Activated T-helper 1 cell treated with anti-CD3 and anti-CD28 coated beads, Interleukin-12 subunit alpha, Interleukin-12 subunit beta, Interleukin-2, Interleukin-4 antibody, amounts not matched to agents 30 ng/mL and 10 ng/mL and 1 ng/mL, durations not matched to agents 14 hours and 24 hours and 36 hours (primary cell): Measurements from ENCODE around the gene UNC5B. TPM values are rescaled to one million over a fixed set of nuclear protein-coding genes. Genes with fewer than 3 reads are reported as not detected.
"Not testable (repeated sequence)": the region's sequence is repeated elsewhere in the genome, so short reads cannot be mapped to it uniquely, and the experiment has no call there.

Experiments used
- DNase-seq: peaks from one replicate; pipeline ENCODE4 v3.0.0; 2021; ENCODE audit warnings: low spot score
- H3K27ac Mint-ChIP-seq: one replicate; pipeline ENCODE4 v1.8.0; 2021; ENCODE audit warnings: mild to moderate bottlenecking, mixed read lengths
- H3K27me3 Mint-ChIP-seq: one replicate; pipeline ENCODE4 v1.8.0; 2022; ENCODE audit warnings: mild to moderate bottlenecking, moderate library complexity, mixed read lengths; ENCODE audit not compliant: insufficient read depth
- H3K36me3 Mint-ChIP-seq: one replicate; pipeline ENCODE4 v1.8.0; 2021; ENCODE audit warnings: low read depth, mixed read lengths
- H3K4me1 Mint-ChIP-seq: one replicate; pipeline ENCODE4 v1.8.0; 2021; ENCODE audit warnings: low read depth, mixed read lengths
- H3K4me3 Mint-ChIP-seq: one replicate; pipeline ENCODE4 v1.8.0; 2021; ENCODE audit warnings: mild to moderate bottlenecking, moderate library complexity, mixed read lengths
- H3K9me3 Mint-ChIP-seq: one replicate; pipeline ENCODE4 v1.8.0; 2021; ENCODE audit warnings: mixed read lengths
- intact Hi-C: fragments of 100-400 bp; cut with micrococcal nuclease; formaldehyde crosslinking; loops from one replicate; pipeline ENCODE4 v1.15.1; 2024
- total RNA-seq: library from RNA; stranded (reverse); gene quantifications from 2 replicates; pipeline ENCODE4 v1.2.3, GENCODE V29; 2022

UNC5B gene
- total RNA-seq, 1 donor from 2014 or later: 0.10 TPM

DNA sequence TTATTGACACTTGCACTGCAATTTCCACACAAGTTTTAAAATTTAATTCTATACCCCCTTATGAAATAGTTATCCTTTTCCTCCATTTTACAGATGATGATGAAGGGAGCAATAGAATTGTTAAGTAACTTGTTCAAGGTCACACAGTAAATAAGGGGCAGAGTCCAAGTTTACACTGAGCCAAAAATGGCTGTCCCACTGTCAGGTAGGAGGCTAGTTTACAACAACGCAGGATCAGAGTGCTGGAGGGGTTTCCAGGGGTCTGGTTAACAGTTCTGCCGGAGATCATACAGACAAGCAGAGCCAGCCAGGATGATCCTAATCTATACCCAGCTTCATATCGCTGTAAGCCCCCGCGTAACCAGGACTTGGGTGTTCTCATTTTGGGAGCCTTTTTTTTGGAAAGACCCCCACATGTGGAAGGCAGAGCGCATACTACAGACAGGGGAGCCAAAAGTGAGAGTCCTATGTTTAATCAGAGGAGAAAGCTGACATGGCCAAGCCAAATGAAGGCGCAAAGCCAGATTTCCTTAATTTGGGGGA lies 524 bp upstream of the UNC5B start:
- H3K27ac Mint-ChIP-seq: no peak overlapping the region
- no peaks in the 10 kb centered on the region for H3K36me3 Mint-ChIP-seq
- H3K4me1 Mint-ChIP-seq: no peaks in the 10 kb centered on the region
- intact Hi-C loops: no loop called here
- no peak for DNase-seq
- H3K9me3 Mint-ChIP-seq: no peaks in the 10 kb centered on the region
- H3K27me3 Mint-ChIP-seq: peaks cover 77% of the 10 kb centered on the region
- H3K4me3 Mint-ChIP-seq: peak overlapping the region; percentile 26

DNA sequence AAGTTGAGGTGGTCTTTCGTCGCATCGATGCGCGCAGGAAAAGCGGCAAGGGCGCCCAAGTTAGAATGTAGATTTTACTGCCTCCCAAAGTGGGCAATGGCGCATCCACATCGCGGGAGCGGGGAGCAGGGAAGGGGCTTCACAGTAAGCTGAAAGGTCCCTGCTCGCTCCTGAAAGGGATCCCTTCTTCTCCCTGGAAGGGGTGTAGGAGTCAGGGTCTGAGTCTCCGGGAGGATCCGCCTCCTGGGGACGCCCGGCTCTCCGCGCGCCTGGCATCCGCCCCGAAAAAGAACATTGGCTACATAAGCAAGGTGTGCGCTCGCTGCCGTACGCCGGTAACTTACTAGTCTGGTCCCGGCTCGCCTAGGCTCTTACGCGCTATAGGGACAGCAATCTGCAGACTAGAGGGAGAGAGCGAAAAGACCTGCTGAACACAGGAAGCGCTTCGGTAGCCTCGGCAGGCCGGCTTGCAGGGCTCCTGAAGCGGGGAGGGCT lies 804 bp downstream of the UNC5B start:
- Mint-ChIP-seq H3K36me3 (no peaks in the 10 kb centered on the region), H3K4me1 (peaks cover 5% of the 10 kb centered on the region), H3K27ac (no peak overlapping the region), H3K9me3 (no peaks in the 10 kb centered on the region), H3K4me3 (peak overlapping the region; percentile 19), H3K27me3 (peaks cover 71% of the 10 kb centered on the region)
- DNase-seq: peak; percentile 8
- intact Hi-C loops: no loop called here

- Mint-ChIP-seq H3K27ac (no peak overlapping the region), H3K36me3 (no peaks in the 10 kb centered on the region), H3K27me3 (peaks cover 73% of the 10 kb centered on the region), H3K4me1 (peaks cover 6% of the 10 kb centered on the region), H3K9me3 (no peaks in the 10 kb centered on the region), H3K4me3 (no peak overlapping the region)
- no peak for DNase-seq
- intact Hi-C loops: no loop called here
These were observed 1.5 kb downstream of the UNC5B start for GRCh38 chr10:71213761-71214440.

DNA sequence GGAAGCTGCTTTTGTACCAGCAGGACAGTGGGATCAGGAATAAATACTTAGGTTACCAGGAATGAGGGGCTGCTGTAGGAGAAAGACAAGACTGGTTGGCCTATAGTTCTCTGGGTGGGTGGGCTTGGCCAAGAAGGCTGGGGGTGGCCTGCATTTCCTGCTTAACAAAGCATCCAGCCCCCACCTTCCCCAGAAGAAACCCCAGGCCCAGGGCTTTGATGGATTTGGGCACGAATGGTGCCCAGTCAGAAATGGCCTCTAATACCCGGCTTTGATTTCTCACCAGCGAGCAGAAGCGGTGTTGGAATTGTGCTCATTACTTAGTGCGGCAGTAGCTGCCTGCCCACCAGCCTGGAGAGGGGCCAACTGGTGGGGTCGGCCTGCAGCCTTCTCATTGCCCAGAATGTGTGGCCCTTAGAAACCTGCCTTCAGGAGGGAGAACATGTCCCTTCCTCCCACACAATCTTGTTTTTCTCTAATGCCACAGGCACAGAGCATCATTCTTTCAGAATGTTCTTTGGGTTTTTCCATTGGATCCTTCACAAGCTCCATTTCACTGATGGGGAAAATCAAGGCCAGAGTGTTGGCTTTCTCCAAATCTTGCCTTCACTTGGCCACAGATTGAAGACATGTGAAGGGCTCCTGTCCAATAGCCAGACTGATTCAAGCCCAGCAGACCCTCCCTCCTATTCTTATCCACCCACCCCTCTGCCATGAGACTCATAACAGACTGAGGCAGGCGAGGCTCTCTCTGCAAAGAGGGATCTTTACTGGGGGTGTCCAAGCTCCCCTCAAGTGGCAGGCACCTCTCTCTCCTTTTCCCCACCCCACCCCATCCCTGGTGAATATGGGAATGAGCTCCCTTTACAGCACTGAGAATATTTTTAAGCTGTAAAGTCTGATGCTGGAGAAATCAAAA lies 2.5 kb downstream of the UNC5B start:
- Mint-ChIP-seq H3K9me3 (no peaks in the 10 kb centered on the region), H3K27me3 (peaks cover 74% of the 10 kb centered on the region), H3K4me3 (no peak overlapping the region), H3K36me3 (no peaks in the 10 kb centered on the region), H3K27ac (no peak overlapping the region), H3K4me1 (peaks cover 6% of the 10 kb centered on the region)
- no peak for DNase-seq
- intact Hi-C loops: no loop called here

DNA sequence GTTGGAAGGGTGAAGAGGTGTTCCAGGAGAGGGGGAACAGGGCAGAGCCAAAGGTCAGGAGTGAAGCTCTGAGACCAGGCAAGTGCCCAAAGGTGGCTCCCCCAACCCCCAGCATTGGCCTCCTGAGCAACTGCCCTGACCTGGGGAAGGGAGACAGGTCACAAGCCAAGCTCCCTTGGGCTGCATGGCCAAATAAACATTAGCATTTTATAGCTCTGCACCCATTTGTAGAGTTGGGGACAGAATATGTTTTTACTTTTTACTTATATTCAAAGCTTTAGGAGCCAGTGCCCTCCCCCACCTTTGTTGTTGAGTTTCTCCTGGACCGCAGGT lies 4.0 kb downstream of the UNC5B start:
- intact Hi-C loops: no loop called here
- Mint-ChIP-seq H3K9me3 (no peaks in the 10 kb centered on the region), H3K4me3 (no peak overlapping the region), H3K27me3 (peaks cover 62% of the 10 kb centered on the region), H3K4me1 (peaks cover 6% of the 10 kb centered on the region), H3K27ac (no peak overlapping the region), H3K36me3 (no peaks in the 10 kb centered on the region)
- DNase-seq: no peak

- no peak overlapping the region for H3K27ac Mint-ChIP-seq
- no peak for DNase-seq
- H3K27me3 Mint-ChIP-seq: peaks cover 57% of the 10 kb centered on the region
- no peaks in the 10 kb centered on the region for H3K36me3 Mint-ChIP-seq
- H3K4me3 Mint-ChIP-seq: no peak overlapping the region
- H3K4me1 Mint-ChIP-seq: peaks cover 6% of the 10 kb centered on the region
- H3K9me3 Mint-ChIP-seq: no peaks in the 10 kb centered on the region
- intact Hi-C loops: no loop called here
These were observed 4.4 kb downstream of the UNC5B start for GRCh38 chr10:71216751-71217265.

- peak overlapping the region; percentile 41 for H3K4me3 Mint-ChIP-seq
- peaks cover 57% of the 10 kb centered on the region for H3K27me3 Mint-ChIP-seq
- DNase-seq: no peak
- intact Hi-C loops: no loop called here
- H3K4me1 Mint-ChIP-seq: peaks cover 6% of the 10 kb centered on the region
- H3K9me3 Mint-ChIP-seq: no peaks in the 10 kb centered on the region
- H3K27ac Mint-ChIP-seq: no peak overlapping the region
- no peaks in the 10 kb centered on the region for H3K36me3 Mint-ChIP-seq
These were observed 5.1 kb downstream of the UNC5B start for GRCh38 chr10:71217266-71218045.

DNA sequence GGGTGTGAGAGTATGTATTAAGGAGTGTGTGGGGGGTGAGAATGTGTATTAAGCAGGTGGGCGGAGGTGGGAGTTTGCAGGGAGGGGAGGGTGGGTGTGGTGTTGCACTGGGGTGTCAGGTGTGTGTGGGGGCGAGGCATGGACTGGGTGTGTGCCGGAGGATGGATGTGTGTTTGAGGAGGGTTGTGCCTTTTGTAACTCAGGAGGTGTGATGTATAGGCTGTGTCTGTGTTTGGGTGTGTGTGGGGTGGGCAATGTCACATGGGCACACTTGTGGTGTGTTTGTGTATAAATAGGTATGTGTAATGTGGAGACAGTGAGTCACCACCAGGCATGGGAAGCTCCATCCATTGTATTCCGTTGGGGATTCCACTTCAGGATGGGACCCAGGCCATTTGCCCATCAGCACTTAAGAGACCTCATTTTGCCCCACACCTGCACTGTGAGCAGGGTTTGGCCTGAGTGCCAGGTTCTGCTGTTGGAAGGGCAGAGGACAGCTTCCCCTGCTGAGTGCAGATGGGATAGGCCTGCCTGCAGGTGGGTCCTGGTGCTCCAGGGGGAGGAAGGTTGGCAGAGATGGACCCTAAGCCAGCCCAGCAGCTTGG lies 5.8 kb downstream of the UNC5B start:
- DNase-seq: no peak
- H3K4me1 Mint-ChIP-seq: peaks cover 6% of the 10 kb centered on the region
- H3K27ac Mint-ChIP-seq: no peak overlapping the region
- H3K27me3 Mint-ChIP-seq: peaks cover 56% of the 10 kb centered on the region
- no peaks in the 10 kb centered on the region for H3K36me3 Mint-ChIP-seq
- intact Hi-C loops: no loop called here
- no peaks in the 10 kb centered on the region for H3K9me3 Mint-ChIP-seq
- peak overlapping the region; percentile 41 for H3K4me3 Mint-ChIP-seq

DNA sequence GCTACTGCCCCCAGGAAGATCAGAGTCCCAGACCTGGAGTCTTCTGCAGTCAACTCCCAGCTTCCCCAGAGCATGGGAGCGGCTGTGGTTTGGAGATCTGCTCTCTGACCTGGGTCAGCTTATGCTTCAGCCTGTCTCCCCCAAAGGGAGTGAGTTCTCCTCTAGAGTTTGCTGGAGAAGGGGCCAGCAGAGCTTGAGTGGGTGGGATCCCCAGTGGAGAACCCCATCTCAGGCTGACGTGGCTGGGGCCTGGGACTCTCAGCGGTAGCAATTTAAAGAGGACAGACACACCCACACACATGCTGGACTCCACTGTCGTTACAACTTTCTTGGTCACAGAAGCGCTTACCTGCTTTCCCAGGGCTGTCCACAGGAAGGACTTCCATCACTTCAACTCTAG lies 6.3 kb downstream of the UNC5B start:
- peaks cover 56% of the 10 kb centered on the region for H3K27me3 Mint-ChIP-seq
- H3K9me3 Mint-ChIP-seq: no peaks in the 10 kb centered on the region
- no peak for DNase-seq
- peaks cover 6% of the 10 kb centered on the region for H3K4me1 Mint-ChIP-seq
- no peak overlapping the region for H3K4me3 Mint-ChIP-seq
- no peak overlapping the region for H3K27ac Mint-ChIP-seq
- H3K36me3 Mint-ChIP-seq: no peaks in the 10 kb centered on the region
- intact Hi-C loops: no loop called here

- H3K4me3 Mint-ChIP-seq, DNase-seq, intact Hi-C loops, H3K27ac Mint-ChIP-seq, H3K36me3 Mint-ChIP-seq, H3K4me1 Mint-ChIP-seq, H3K9me3 Mint-ChIP-seq: not testable (repeated sequence)
- H3K27me3 Mint-ChIP-seq: peaks cover 50% of the 10 kb centered on the region
These were observed 7.0 kb downstream of the UNC5B start for GRCh38 chr10:71219236-71219917.

DNA sequence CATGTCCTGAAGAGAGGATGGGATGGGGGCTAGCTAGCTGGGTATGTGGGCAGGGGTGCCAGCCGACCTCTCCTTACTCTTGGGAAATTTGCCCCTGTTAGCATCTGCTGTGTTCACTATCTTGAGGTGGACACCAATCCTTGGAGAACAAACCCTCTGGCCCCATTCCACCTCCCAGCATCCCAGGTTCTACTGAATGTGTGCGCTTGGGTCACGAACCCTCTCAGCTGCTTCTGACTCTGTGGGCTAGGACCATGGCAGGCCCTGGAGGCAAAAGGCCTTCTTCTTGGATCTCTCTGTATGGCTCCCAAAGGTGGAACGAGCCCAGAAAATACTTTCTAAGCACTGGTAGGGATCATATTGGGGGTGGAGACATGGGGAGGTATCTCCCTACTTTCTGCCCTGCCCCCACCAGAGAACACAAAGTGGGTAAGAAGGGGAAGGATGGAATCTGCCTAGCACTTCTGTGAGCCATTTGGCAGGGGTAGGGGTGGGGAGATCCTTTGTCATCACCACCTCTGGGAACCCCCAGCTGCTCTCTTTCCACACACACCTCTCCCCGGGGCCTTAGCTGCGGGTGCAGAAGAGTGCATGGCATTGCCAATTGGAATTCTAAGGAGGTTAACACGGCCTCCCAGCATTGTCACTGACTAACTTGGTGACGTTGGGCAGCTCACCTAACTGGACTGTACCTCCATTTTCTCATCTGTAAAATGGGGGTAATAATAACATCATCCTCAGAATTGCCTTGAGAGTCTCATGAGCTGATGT lies 7.7 kb downstream of the UNC5B start:
- Mint-ChIP-seq H3K27ac (no peak overlapping the region), H3K4me3 (no peak overlapping the region), H3K36me3 (no peaks in the 10 kb centered on the region), H3K27me3 (peaks cover 44% of the 10 kb centered on the region), H3K4me1 (peaks cover 6% of the 10 kb centered on the region), H3K9me3 (no peaks in the 10 kb centered on the region)
- intact Hi-C loops: no loop called here
- no peak for DNase-seq
